ENCODE results near the gene PDK2. TPM values are rescaled to one million over a fixed set of nuclear protein-coding genes. Genes with fewer than 3 reads are reported as not detected.

The PDK2 gene
- total RNA-seq, 1 experiment from 2014 or later = 9.5 TPM

GRCh38 chr17:50093246-50093645 is 1.9 kb upstream of the PDK2 start:
- in situ Hi-C loops (cut with HindIII; ENCODE audit: low pct_unique_long_range_greater_than_20kb, low sequenced_read_pairs) = no loop called here
- no peak for DNase-seq (ENCODE audit: low read depth, low spot score)

GRCh38 chr17:50093807-50094206 is 1.3 kb upstream of the PDK2 start:
- in situ Hi-C loops (cut with HindIII; ENCODE audit: low pct_unique_long_range_greater_than_20kb, low sequenced_read_pairs) = no loop called here
- no peak for DNase-seq (ENCODE audit: low read depth, low spot score)

GRCh38 chr17:50094243-50094752 is 853 bp upstream of the PDK2 start:
- DNase-seq (ENCODE audit: low read depth, low spot score) = peak; percentile 87
- in situ Hi-C loops (cut with HindIII; ENCODE audit: low pct_unique_long_range_greater_than_20kb, low sequenced_read_pairs) = no loop called here

- DNase-seq (ENCODE audit: low read depth, low spot score) = no peak
- in situ Hi-C loops (cut with HindIII; ENCODE audit: low pct_unique_long_range_greater_than_20kb, low sequenced_read_pairs) = no loop called here
Measured at GRCh38 chr17:50095626-50096037, 481 bp downstream of the PDK2 start.

- no peak for DNase-seq (ENCODE audit: low read depth, low spot score)
- in situ Hi-C loops (cut with HindIII; ENCODE audit: low pct_unique_long_range_greater_than_20kb, low sequenced_read_pairs) = no loop called here
Measured at GRCh38 chr17:50096092-50096491, 941 bp downstream of the PDK2 start.

- no peak for DNase-seq (ENCODE audit: low read depth, low spot score)
- in situ Hi-C loops (cut with HindIII; ENCODE audit: low pct_unique_long_range_greater_than_20kb, low sequenced_read_pairs) = no loop called here
Measured at GRCh38 chr17:50096758-50097157, 1.6 kb downstream of the PDK2 start.

GRCh38 chr17:50097455-50097854 is 2.3 kb downstream of the PDK2 start:
- in situ Hi-C loops (cut with HindIII; ENCODE audit: low pct_unique_long_range_greater_than_20kb, low sequenced_read_pairs) = no loop called here
- no peak for DNase-seq (ENCODE audit: low read depth, low spot score)

GRCh38 chr17:50097926-50098325 is 2.8 kb downstream of the PDK2 start:
- no peak for DNase-seq (ENCODE audit: low read depth, low spot score)
- in situ Hi-C loops (cut with HindIII; ENCODE audit: low pct_unique_long_range_greater_than_20kb, low sequenced_read_pairs) = no loop called here

GRCh38 chr17:50098583-50098982 is 3.4 kb downstream of the PDK2 start:
- DNase-seq (ENCODE audit: low read depth, low spot score) = no peak
- in situ Hi-C loops (cut with HindIII; ENCODE audit: low pct_unique_long_range_greater_than_20kb, low sequenced_read_pairs) = no loop called here

GRCh38 chr17:50099003-50099402 is 3.9 kb downstream of the PDK2 start:
- DNase-seq (ENCODE audit: low read depth, low spot score) = no peak
- in situ Hi-C loops (cut with HindIII; ENCODE audit: low pct_unique_long_range_greater_than_20kb, low sequenced_read_pairs) = no loop called here

GRCh38 chr17:50100480-50100883 is 5.3 kb downstream of the PDK2 start:
- in situ Hi-C loops (cut with HindIII; ENCODE audit: low pct_unique_long_range_greater_than_20kb, low sequenced_read_pairs) = no loop called here
- DNase-seq (ENCODE audit: low read depth, low spot score) = no peak

GRCh38 chr17:50100921-50101345 is 5.8 kb downstream of the PDK2 start:
- in situ Hi-C loops (cut with HindIII; ENCODE audit: low pct_unique_long_range_greater_than_20kb, low sequenced_read_pairs) = no loop called here
- no peak for DNase-seq (ENCODE audit: low read depth, low spot score)

GRCh38 chr17:50101346-50102163 is 6.4 kb downstream of the PDK2 start:
- in situ Hi-C loops (cut with HindIII; ENCODE audit: low pct_unique_long_range_greater_than_20kb, low sequenced_read_pairs) = no loop called here
- no peak for DNase-seq (ENCODE audit: low read depth, low spot score)

- in situ Hi-C loops (cut with HindIII; ENCODE audit: low pct_unique_long_range_greater_than_20kb, low sequenced_read_pairs) = no loop called here
- DNase-seq (ENCODE audit: low read depth, low spot score) = no peak
Measured at GRCh38 chr17:50102164-50102991, 7.2 kb downstream of the PDK2 start.

- in situ Hi-C loops (cut with HindIII; ENCODE audit: low pct_unique_long_range_greater_than_20kb, low sequenced_read_pairs) = no loop called here
Measured at GRCh38 chr17:50103252-50103651, 8.1 kb downstream of the PDK2 start.

GRCh38 chr17:50103941-50104340 is 8.8 kb downstream of the PDK2 start:
- no peak for DNase-seq (ENCODE audit: low read depth, low spot score)
- in situ Hi-C loops (cut with HindIII; ENCODE audit: low pct_unique_long_range_greater_than_20kb, low sequenced_read_pairs) = no loop called here

More at GRCh38 chr17:50103252-50103651, 8.1 kb downstream of the PDK2 start:
- DNase-seq (ENCODE audit: low read depth, low spot score) = no peak

- DNase-seq (ENCODE audit: low read depth, low spot score) = no peak
- in situ Hi-C loops (cut with HindIII; ENCODE audit: low pct_unique_long_range_greater_than_20kb, low sequenced_read_pairs) = no loop called here
Measured at GRCh38 chr17:50105811-50106210, 10.7 kb downstream of the PDK2 start.

GRCh38 chr17:50106393-50107131 is 11.4 kb downstream of the PDK2 start:
- in situ Hi-C loops (cut with HindIII; ENCODE audit: low pct_unique_long_range_greater_than_20kb, low sequenced_read_pairs) = no loop called here
- DNase-seq (ENCODE audit: low read depth, low spot score) = no peak
